Activated CD4-positive, alpha-beta T cell treated with anti-CD3 and anti-CD28 coated beads, Interleukin-2, amount 50 U/mL, for 1 hour (primary cell): Measurements from ENCODE around the gene DFFA.
"Not testable (repeated sequence)": the region's sequence is repeated elsewhere in the genome, so short reads cannot be mapped to it uniquely, and the experiment has no call there.

Experiments
- DNase-seq: peaks from one replicate; pipeline ENCODE4 v3.0.0-alpha.2; 2020

The DFFA gene

GRCh38 chr1:10457462-10457861, 14.9 kb downstream of the DFFA start:
- DNase-seq, result not testable (repeated sequence)

- no peak for DNase-seq
These were observed 15.7 kb downstream of the DFFA start for GRCh38 chr1:10456661-10457060.

DNA sequence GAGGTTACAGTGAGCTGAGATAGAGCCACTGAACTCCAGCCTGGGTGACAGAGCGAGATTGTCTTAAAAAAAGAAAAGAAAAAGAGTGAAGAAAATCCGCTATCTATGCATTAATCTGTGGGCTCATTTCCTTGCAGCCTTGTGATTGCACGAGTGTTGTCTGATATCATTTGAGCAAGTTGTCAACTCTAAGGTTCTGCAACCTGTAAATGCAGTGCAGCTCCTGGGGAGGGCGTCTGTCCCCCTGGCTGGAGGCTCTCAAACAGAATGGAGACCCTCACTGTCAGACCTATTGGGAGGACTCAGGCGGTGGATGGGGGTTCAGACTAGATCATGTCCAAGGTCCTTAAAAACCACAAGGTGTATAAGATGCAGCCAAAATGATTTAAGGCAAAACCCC, 16.3 kb downstream of the DFFA start:
- no peak for DNase-seq

DNA sequence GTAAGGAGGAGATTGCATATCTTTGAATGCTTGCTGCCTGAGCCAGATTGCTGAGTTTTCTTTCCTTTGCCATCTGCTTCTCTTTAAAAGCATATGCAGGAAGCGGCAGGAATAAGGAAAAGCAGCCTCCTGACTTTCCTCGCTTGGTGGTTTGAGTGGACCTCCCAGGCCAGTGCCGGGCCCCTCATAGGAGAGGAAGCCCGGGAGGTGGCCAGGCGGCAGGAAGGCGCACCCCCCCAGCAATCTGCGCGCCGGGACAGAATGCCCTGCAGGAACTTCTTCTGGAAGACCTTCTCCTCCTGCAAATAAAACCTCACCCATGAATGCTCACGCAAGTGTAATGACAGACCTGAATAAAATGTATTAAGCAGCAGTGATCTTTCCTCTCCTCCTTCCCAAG, 21.0 kb downstream of the DFFA start:
- DNase-seq, result no peak

GRCh38 chr1:10450836-10451235, 21.5 kb downstream of the DFFA start:
- DNase-seq, result no peak

- DNase-seq, result no peak
These were observed 22.0 kb downstream of the DFFA start for GRCh38 chr1:10450156-10450814.

DNA sequence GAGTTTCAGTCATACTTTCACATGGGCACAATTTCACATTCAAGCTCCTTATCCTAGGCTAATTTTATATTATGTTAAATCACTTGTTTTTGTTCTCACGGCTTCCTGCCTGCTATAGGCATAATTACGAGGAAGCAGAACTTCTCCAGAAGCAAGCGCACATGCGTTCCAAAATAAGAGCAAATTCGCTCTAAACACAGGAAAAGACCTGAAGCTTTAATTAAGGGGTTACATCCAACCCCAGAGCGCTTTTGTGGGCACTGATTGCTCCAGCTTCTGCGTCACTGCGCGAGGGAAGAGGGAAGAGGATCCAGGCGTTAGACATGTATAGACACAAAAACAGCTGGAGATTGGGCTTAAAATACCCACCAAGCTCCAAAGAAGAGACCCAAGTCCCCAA, 22.6 kb downstream of the DFFA start, which contains the start of gene CORT:
TSS of gene CORT (plus strand) at position 281 of the 400 bp plus-strand sequence. CDS start 193 bp downstream, outside the sequence.
- no peak for DNase-seq

DNA sequence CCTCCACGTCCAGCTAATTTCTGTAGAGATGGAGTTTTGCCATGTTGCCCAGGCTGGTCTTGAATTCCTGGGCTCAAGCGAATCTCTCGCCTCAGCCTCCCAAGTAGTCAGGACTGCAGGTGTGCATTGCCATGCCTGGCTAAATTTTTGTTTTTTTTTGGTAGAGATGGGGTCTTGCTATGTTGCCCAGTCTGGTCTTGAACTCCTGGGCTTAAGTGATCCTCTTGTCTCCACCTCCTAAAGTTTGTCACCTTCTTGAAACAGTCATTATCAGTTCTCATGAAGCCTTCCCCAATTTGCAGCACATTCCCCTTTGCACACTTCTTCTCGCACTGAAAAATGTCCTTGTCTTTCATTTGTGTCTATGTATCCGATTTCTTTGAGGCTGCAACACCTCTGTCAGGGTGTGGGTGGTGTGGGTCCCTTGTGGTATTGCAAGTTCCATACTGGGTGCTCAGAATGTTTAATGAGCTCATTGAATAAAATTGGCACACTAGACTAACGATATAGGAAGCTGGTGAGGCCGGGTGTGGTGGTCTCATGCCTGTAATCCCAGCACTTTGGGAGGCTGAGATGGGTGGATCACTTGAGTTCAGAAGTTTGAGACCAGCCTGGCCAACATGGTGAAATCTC, 25.4 kb downstream of the DFFA start:
- no peak for DNase-seq

GRCh38 chr1:10444795-10445397, 27.4 kb downstream of the DFFA start:
- no peak for DNase-seq

- DNase-seq, result no peak
These were observed 28.1 kb downstream of the DFFA start for GRCh38 chr1:10444248-10444647.

- no peak for DNase-seq
These were observed 31.5 kb downstream of the DFFA start for GRCh38 chr1:10440794-10441193.

- no peak for DNase-seq
These were observed 32.0 kb downstream of the DFFA start for GRCh38 chr1:10440305-10440704.

GRCh38 chr1:10438677-10439163, 33.6 kb downstream of the DFFA start:
- no peak for DNase-seq

DNA sequence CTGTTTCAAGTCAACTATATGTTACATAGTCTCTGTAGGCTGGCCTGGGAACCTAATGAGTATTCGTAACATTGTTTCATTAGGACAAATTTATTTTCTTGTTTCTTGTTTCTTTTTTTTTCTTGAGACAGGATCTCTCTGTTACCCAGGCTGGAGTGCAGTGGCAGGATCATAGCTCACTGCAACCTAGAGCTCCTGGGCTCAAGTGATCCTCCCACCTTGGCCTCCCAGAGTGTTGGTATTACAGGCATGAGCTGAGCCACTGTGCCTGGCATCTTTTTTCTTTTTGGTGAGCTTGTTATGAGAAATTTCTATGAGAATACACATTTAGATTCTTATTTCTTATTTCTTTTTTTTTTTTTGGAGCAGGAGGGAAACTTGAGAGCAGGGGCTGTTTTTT, 35.3 kb downstream of the DFFA start:
- no peak for DNase-seq

GRCh38 chr1:10434590-10434989, 37.7 kb downstream of the DFFA start:
- no peak for DNase-seq

DNA sequence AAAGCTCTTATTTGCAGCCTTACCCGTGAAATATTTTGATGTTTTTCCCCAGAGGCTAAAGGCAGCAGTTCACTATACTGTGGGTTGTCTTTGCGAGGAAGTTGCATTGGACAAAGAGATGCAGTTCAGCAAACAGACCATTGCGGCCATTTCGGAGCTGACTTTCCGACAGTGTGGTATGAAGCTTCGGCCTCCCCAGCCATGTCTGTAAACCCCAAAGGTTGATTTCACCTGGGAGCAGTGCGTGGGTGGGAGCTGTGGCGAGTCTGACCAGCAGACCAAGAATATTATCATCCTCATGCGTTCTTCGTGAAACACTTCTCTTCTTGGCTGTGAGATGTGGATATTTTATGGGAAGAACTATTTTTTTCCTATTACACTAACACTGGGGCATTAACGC, 38.5 kb downstream of the DFFA start:
- DNase-seq, result no peak

GRCh38 chr1:10432910-10433700, 39.2 kb downstream of the DFFA start:
- no peak for DNase-seq

- DNase-seq, result no peak
These were observed 41.1 kb downstream of the DFFA start for GRCh38 chr1:10431070-10431730.

GRCh38 chr1:10430216-10431069, 41.9 kb downstream of the DFFA start, which contains the start of gene CENPS:
Gene CENPS, plus strand, starts transcription at chr1:10430433. Its CDS starts 85 bp downstream, at chr1:10430518.
- peak; percentile 84 for DNase-seq

DNA sequence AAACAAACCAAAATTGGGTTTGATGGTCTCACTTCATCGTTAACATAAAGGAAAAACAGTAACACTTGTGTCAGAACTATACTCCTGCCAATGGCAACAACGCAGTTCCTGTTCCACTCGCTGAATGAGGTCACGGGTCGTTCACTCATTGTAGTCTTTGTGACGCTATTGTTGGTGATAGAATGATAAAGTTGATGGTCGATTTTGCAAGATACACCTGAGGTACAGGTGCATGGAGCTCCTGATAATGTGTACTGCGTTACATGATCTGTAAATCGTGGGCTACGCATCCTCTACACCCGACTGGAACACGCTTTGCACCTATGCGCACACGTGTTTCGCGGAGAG, 42.5 kb downstream of the DFFA start:
- peak; percentile 9 for DNase-seq

- DNase-seq, result no peak
These were observed 43.3 kb downstream of the DFFA start for GRCh38 chr1:10428984-10429383.

DNA sequence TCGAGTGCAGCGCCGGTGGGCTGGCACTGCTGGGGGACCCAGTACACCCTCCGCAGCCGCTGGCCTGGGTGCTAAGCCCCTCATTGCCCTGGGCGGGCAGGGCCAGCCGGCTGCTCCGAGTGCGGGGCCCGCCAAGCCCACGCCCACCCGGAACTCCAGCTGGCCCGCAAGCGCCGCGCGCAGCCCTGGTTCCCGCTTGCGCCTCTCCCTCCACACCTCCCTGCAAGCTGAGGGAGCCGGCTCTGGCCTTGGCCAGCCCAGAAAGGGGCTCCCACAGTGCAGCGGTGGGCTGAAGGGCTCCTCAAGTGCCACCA, 45.8 kb downstream of the DFFA start:
- DNase-seq, result not testable (repeated sequence)
